Small intestine (tissue), 7 donors: ENCODE measurements around the gene ITPRIPL2. TPM values are rescaled to one million over a fixed set of nuclear protein-coding genes. Genes with fewer than 3 reads are reported as not detected.

Source experiments
- DNase-seq, 2 donors: peaks; one replicate each; pipeline versions ENCODE4 v3.0.0 to v3.0.0-alpha.2; 2013
- FAIRE-seq: peaks from 2 replicates; lab custom pipeline; 2012; peaks lifted over from hg19 to GRCh38; lab: Jason Lieb, UNC
- H3K27ac ChIP-seq, 3 donors: one replicate each; pipeline ENCODE4 v1.5.1; 2013; ENCODE audit warnings: low read length in 2 of 3, mild to moderate bottlenecking in 2 of 3, control low read depth in 1 of 3, inconsistent platforms in 1 of 3, low read depth in 1 of 3, moderate library complexity in 1 of 3
- H3K27me3 ChIP-seq, 3 donors: one replicate each; pipeline ENCODE4 v1.6.1; 2013; ENCODE audit warnings: low read length in 3 of 3, inconsistent platforms in 1 of 3; ENCODE audit not compliant: control insufficient read depth in 3 of 3, insufficient read depth in 3 of 3
- H3K36me3 ChIP-seq, 3 donors: one replicate each; pipeline ENCODE4 v1.6.1; 2013; ENCODE audit warnings: low read length in 3 of 3, inconsistent platforms in 1 of 3, low read depth in 1 of 3, mild to moderate bottlenecking in 1 of 3, moderate library complexity in 1 of 3; ENCODE audit not compliant: control insufficient read depth in 3 of 3, insufficient read depth in 2 of 3
- H3K4me1 ChIP-seq, 3 donors: one replicate each; pipeline ENCODE4 v1.6.1; 2013; ENCODE audit warnings: low read length in 2 of 3, inconsistent platforms in 1 of 3, low read depth in 1 of 3, mild to moderate bottlenecking in 1 of 3, moderate library complexity in 1 of 3; ENCODE audit not compliant: control insufficient read depth in 3 of 3, insufficient read depth in 2 of 3
- H3K4me3 ChIP-seq, 3 donors: one replicate each; pipeline ENCODE4 v1.5.1; 2013; ENCODE audit warnings: low read length in 3 of 3, control low read depth in 1 of 3, inconsistent platforms in 1 of 3, low read depth in 1 of 3, mild to moderate bottlenecking in 1 of 3, moderate library complexity in 1 of 3
- H3K9me3 ChIP-seq, 2 donors: one replicate each; pipeline ENCODE4 v1.6.1; 2013; ENCODE audit warnings: low read depth in 1 of 2, low read length in 1 of 2; ENCODE audit not compliant: control insufficient read depth in 2 of 2, insufficient read depth in 1 of 2
- WGBS, 3 donors: extraction: QIAGEN DNeasy Blood & Tissue Kit; methylation state at CpG; one replicate each; pipeline ENCODE4 v1.1.7; 2013; 5-methylcytosine and 5-hydroxymethylcytosine counted together
- polyA plus RNA-seq, 4 donors: library from polyadenylated mRNA; stranded (reverse) in 3 of 4; unstranded in 1 of 4; fragments of 200-250 nt in 3 of 4; fragments of 120-200 nt in 1 of 4; gene quantifications; one replicate each; pipeline versions ENCODE4 v1.2.1 to v1.2.3, GENCODE V29; 2013
- donor health status: healthy with polysubstance abuse.
- donor health status: control.
- donor health status: control.
- donor health status: Bipolar disorder and iron deficiency.
- donor health status: healthy.

ITPRIPL2 gene
- polyA plus RNA-seq, 4 donors = 3.6 to 7.2 (median 6.1) TPM

- H3K4me1 ChIP-seq = peaks cover 0 to 6% (median 0%) of the 10 kb centered on the region in 3 donors
- DNase-seq = no peak
- no peaks in the 10 kb centered on the region for H3K36me3 ChIP-seq
- WGBS, 3 donors = 44 to 70% (median 61%) methylated on average over 5 of the region's 5 CpGs
- H3K9me3 ChIP-seq = no peaks in the 10 kb centered on the region
- no peaks in the 10 kb centered on the region for H3K27me3 ChIP-seq
- no peak overlapping the region for H3K27ac ChIP-seq
- no peak for FAIRE-seq
- H3K4me3 ChIP-seq = no peak overlapping the region
Measured at GRCh38 chr16:19088341-19088916, 25.3 kb upstream of the ITPRIPL2 start.

- no peak for FAIRE-seq
- Histone ChIP-seq H3K9me3 (no peaks in the 10 kb centered on the region), H3K36me3 (no peaks in the 10 kb centered on the region), H3K27ac (no peak overlapping the region), H3K27me3 (no peaks in the 10 kb centered on the region), H3K4me1 (peaks cover 0 to 6% (median 0%) of the 10 kb centered on the region in 3 donors), H3K4me3 (no peak overlapping the region)
- DNase-seq = no peak
- 83 to 92% (median 86%) methylated on average over 3 of the region's 3 CpGs for WGBS, 3 donors
Measured at GRCh38 chr16:19089410-19089955, 24.3 kb upstream of the ITPRIPL2 start.

GRCh38 chr16:19090916-19091315, 22.8 kb upstream of the ITPRIPL2 start:
- Histone ChIP-seq H3K9me3 (no peaks in the 10 kb centered on the region), H3K27ac (no peak overlapping the region), H3K4me3 (no peak overlapping the region), H3K36me3 (no peaks in the 10 kb centered on the region), H3K4me1 (peaks cover 0 to 5% (median 0%) of the 10 kb centered on the region in 3 donors), H3K27me3 (no peaks in the 10 kb centered on the region)
- no peak for DNase-seq
- WGBS, 3 donors = 93 to 97% (median 94%) methylated on average over 6 of the region's 6 CpGs
- FAIRE-seq = no peak

GRCh38 chr16:19092653-19093410, 20.9 kb upstream of the ITPRIPL2 start:
- Histone ChIP-seq H3K27ac (no peak overlapping the region), H3K36me3 (no peaks in the 10 kb centered on the region), H3K4me1 (no peaks in the 10 kb centered on the region), H3K4me3 (no peak overlapping the region), H3K9me3 (no peaks in the 10 kb centered on the region), H3K27me3 (no peaks in the 10 kb centered on the region)
- no peak for FAIRE-seq
- WGBS, 3 donors = 73 to 77% (median 75%) methylated on average over 2 of the region's 2 CpGs
- no peak for DNase-seq

GRCh38 chr16:19093631-19094541, 19.9 kb upstream of the ITPRIPL2 start:
- H3K27ac ChIP-seq = no peak overlapping the region
- H3K27me3 ChIP-seq = no peaks in the 10 kb centered on the region
- H3K9me3 ChIP-seq = peaks cover 0 to 4% of the 10 kb centered on the region in 2 donors
- H3K4me1 ChIP-seq = no peaks in the 10 kb centered on the region
- H3K36me3 ChIP-seq = no peaks in the 10 kb centered on the region
- FAIRE-seq = no peak
- WGBS, 3 donors = 75 to 82% (median 78%) methylated on average over 15 of the region's 15 CpGs
- DNase-seq = no peak
- no peak overlapping the region for H3K4me3 ChIP-seq

GRCh38 chr16:19094542-19095365, 19.0 kb upstream of the ITPRIPL2 start:
- WGBS, 3 donors = 63 to 72% (median 64%) methylated on average over 11 of the region's 11 CpGs
- H3K4me3 ChIP-seq = no peak overlapping the region
- no peaks in the 10 kb centered on the region for H3K4me1 ChIP-seq
- DNase-seq (peak; percentile 44 to 86), FAIRE-seq (no peak)
- H3K27ac ChIP-seq = no peak overlapping the region
- peaks cover 0 to 4% of the 10 kb centered on the region in 2 donors for H3K9me3 ChIP-seq
- H3K36me3 ChIP-seq = no peaks in the 10 kb centered on the region
- H3K27me3 ChIP-seq = no peaks in the 10 kb centered on the region

- no peak overlapping the region for H3K4me3 ChIP-seq
- WGBS, 3 donors = 86 to 89% (median 88%) methylated on average over 5 of the region's 5 CpGs
- no peak for FAIRE-seq
- no peak for DNase-seq
- H3K27me3 ChIP-seq = no peaks in the 10 kb centered on the region
- H3K9me3 ChIP-seq = peaks cover 0 to 4% of the 10 kb centered on the region in 2 donors
- no peaks in the 10 kb centered on the region for H3K36me3 ChIP-seq
- no peaks in the 10 kb centered on the region for H3K4me1 ChIP-seq
- H3K27ac ChIP-seq = no peak overlapping the region
Measured at GRCh38 chr16:19095654-19096053, 18.1 kb upstream of the ITPRIPL2 start.
